ENCODE results near the gene FXYD6.

The FXYD6 gene

DNA sequence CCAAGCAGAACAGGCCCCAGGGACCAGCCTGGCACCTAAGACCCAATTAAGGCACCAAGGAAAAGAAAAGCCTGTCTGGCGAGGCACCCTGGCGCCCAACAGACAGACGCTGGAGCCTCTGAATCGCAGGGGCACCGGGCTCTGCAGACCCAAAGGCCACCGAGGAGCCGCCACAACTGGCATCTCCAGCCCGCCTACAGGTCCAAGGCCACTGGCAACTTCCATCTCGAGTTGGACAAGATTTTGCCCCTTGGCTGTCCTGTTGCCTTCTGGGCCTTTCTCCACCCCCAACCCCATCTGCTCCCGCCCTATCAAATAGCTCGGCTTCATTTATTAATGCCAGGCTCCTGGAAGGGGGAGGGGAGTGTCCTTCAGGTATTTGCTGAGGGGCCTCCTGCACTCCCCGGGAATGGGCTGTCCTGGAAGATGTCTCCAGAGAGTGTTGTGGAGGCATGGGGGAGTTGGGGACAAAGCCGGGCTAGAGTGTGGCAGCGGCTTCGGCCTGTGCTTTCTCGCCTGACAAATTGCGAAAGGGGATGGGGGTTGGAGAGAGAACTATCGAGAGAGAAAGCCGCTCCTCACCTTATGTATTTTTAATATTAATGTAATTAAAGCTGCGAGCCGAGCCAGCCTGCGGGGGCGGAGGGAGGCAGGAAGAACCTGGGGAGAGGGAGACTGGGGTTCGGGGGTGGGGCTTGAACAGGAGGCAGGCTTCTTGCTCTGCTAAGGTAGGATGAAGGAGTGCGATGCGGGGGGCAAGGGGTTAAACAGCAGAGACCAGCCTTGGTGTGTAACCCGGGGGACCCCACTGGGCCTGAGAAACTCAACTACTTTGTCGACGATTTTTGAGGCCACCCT is 81.5 kb downstream of the FXYD6 start:
- TF ChIP-seq, protein P1, sequence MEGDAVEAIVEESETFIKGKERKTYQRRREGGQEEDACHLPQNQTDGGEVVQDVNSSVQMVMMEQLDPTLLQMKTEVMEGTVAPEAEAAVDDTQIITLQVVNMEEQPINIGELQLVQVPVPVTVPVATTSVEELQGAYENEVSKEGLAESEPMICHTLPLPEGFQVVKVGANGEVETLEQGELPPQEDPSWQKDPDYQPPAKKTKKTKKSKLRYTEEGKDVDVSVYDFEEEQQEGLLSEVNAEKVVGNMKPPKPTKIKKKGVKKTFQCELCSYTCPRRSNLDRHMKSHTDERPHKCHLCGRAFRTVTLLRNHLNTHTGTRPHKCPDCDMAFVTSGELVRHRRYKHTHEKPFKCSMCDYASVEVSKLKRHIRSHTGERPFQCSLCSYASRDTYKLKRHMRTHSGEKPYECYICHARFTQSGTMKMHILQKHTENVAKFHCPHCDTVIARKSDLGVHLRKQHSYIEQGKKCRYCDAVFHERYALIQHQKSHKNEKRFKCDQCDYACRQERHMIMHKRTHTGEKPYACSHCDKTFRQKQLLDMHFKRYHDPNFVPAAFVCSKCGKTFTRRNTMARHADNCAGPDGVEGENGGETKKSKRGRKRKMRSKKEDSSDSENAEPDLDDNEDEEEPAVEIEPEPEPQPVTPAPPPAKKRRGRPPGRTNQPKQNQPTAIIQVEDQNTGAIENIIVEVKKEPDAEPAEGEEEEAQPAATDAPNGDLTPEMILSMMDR (IDR thresholded peaks at IDR 0.05; ENCODE audit: extremely low read depth, insufficient read depth, missing control alignments) = no peak
- in situ Hi-C loops (cut with MboI; ENCODE audit: low pct_unique_long_range_greater_than_20kb, low sequenced_read_pairs, unreplicated experiment) = no loop called here
- no peak for DNase-seq (ENCODE audit: low spot score)

DNA sequence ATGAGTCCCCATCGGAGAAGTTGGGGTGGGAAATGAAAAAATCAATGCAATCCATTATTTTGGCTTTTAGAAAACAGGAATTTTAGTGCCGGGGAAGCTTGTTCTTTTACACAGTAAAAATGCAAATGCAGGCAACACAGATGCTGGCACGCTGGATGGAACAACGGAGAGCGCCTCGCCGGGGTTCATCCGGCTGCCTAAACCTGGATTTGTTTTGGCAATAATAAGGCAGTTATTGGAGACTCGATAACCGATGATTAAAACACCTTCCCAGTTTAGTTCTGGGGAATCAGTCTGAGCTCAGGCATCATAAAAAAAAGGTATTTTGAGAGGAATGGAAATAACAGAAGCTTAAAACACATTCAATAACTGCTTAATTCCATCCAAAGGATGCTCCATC is 82.3 kb downstream of the FXYD6 start:
- TF ChIP-seq, protein P1 (IDR thresholded peaks at IDR 0.05; ENCODE audit: extremely low read depth, insufficient read depth, missing control alignments) = no peak
- DNase-seq (ENCODE audit: low spot score) = no peak
- in situ Hi-C loops (cut with MboI; ENCODE audit: low pct_unique_long_range_greater_than_20kb, low sequenced_read_pairs, unreplicated experiment) = no loop called here

DNA sequence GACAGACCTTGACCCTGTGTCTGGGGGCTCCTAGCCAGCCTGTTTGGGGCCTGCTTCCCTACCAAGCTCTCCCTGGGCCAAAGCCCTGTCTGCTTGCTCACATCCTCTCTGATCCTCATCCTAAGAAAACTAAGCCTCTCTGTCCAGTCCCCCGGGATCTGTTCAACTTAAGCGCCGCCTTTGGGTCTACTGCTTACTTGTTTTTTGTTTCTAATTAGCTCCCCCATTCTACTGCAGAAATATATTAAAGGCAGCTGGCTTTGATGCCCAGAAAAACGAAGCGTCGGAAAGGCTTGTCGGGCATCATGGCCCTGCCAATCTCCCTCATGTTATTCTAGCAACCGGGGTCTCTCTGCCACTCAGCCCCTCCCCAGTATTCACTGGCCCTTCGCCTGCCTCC is 82.9 kb downstream of the FXYD6 start:
- no peak for DNase-seq (ENCODE audit: low spot score)
- in situ Hi-C loops (cut with MboI; ENCODE audit: low pct_unique_long_range_greater_than_20kb, low sequenced_read_pairs, unreplicated experiment) = no loop called here
- TF ChIP-seq, protein P1 (IDR thresholded peaks at IDR 0.05; ENCODE audit: extremely low read depth, insufficient read depth, missing control alignments) = no peak

DNA sequence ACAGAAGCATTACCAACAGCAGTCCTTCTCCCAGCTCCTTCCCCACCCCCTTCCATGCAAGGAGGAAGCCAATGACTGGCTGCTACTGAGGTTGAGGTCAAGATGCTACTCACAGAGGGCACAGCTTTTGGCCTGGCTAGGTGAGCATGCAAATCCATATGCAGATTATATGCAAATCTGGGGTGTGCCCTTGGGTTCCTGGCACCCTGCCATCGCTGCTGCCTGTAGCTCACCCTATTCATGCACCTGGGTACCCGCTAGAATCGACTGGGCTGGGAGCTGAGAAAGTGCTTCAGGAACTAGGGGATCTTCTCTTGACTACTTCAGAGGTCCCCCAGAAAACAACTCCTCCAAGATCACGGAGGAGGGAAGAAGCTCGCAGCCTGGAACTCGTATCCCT is 83.5 kb downstream of the FXYD6 start:
- DNase-seq (ENCODE audit: low spot score) = no peak
- TF ChIP-seq, protein P1 (IDR thresholded peaks at IDR 0.05; ENCODE audit: extremely low read depth, insufficient read depth, missing control alignments) = no peak
- in situ Hi-C loops (cut with MboI; ENCODE audit: low pct_unique_long_range_greater_than_20kb, low sequenced_read_pairs, unreplicated experiment) = no loop called here

DNA sequence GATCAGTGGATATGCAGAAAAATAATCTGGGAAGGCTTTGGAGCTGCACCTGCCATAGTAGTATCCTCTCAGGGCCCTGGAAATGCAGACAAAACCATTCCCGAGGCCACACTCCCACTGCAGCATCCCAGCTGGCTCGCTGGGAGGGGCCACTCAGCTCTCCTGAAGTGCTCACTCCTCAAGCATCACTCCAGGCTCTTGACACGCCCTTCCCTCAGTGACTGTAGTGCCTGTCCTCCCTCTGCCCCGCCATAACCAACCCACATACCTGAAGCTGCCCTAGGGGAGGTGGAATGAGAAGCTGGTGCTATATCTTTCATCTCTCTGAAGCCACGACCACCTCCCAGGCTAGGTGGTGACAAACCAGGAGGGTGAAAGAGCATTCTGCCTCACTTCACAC is 84.2 kb downstream of the FXYD6 start:
- TF ChIP-seq, protein P1 (IDR thresholded peaks at IDR 0.05; ENCODE audit: extremely low read depth, insufficient read depth, missing control alignments) = no peak
- no peak for DNase-seq (ENCODE audit: low spot score)
- in situ Hi-C loops (cut with MboI; ENCODE audit: low pct_unique_long_range_greater_than_20kb, low sequenced_read_pairs, unreplicated experiment) = no loop called here

DNA sequence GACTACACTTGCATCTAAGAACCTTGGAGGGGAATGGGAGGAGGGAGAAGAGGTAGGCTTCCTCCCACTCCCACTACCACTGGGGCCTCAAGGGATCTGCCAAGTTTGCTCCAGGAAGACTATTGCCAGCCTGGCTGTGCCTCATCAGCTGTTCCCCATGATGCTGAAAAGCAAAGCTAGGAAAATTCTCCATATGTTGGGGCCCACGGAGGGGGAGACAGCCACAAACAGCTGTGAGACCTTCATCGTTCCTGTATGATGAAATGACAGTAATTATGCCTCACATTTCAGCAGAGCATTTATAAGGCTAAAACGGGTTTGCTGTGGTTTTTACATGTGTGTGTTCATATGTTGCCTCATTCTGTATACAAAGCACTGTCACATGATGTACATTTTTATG is 86.2 kb downstream of the FXYD6 start:
- no peak for DNase-seq (ENCODE audit: low spot score)
- TF ChIP-seq, protein P1 (IDR thresholded peaks at IDR 0.05; ENCODE audit: extremely low read depth, insufficient read depth, missing control alignments) = no peak
- in situ Hi-C loops (cut with MboI; ENCODE audit: low pct_unique_long_range_greater_than_20kb, low sequenced_read_pairs, unreplicated experiment) = no loop called here

All from GM13977 (cell line).